CD4-positive, alpha-beta T cell treated with Interleukin-15 for 1 hour (primary cell): ENCODE results near the gene POU2F1.

Source experiments
- DNase-seq: peaks from one replicate; pipeline ENCODE4 v3.0.0-alpha.2; 2020

Gene POU2F1

DNA sequence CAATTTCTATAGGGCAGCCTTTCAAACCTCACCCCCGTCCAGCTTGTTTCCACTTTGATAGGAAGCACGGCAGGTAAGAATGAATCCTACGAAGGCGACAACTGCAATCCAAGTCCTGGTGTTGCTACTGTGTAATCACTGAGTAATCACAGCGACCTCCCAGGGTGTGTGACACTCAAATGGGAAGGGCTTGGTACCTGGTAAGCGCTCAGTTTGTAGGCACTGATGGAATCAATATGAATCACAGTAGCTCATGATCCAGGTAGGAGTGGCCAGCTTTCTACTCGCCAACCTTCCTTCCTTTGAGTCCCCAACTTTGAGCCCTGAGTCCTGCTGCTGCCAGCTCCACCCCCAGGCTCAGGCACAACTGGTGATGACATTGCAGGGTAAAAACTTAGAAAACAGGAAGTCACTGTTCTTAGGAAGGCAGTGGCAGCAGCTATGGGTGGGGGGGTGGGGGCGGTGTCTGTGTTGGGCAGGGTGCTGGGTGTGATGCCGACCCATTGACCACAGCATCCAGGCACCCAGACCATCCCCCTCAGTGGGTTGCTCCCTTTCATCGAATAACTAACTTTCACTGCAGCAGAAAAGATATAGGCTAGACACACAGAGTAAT is 226.9 kb downstream of the POU2F1 start:
- DNase-seq, result peak; percentile 88

DNA sequence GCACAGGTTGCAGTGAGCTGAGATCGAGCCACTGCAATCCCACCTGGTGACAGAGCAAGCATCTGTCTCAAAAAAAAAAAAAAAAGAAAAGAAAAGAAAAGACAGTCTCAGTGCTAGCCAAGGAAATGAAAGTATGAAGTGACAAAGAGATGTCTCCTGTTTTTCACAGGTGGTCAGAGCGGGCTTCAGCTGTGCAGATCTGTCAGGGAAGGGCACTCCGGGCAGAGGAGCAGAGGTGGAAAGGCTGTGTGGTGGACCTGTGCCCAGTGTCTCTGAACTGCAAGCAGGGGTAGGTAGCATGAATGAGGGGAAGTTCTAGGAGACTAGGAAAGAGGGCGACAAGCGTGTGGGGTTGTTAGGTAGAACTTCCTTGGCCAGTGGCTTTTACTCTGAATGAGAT is 230.2 kb downstream of the POU2F1 start:
- no peak for DNase-seq

DNA sequence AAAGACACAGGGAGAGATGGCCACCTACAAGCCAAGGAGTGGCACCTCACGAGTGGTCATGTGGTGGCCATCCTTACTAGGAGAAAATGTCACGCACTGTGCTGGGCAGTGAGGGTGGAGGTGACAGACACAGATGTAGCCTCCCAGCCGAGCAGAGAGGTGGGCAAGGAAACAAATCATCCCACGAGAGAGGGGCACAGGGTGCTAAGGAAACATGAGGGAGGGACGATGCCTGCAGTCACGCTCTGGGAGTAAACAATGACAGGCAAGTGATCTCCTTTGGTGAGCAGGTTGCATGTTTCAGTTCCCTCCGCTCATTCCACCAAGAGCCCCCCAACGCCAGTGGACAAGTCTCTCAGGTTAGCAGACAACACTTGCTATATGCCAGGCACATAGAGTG is 231.8 kb downstream of the POU2F1 start:
- no peak for DNase-seq

DNA sequence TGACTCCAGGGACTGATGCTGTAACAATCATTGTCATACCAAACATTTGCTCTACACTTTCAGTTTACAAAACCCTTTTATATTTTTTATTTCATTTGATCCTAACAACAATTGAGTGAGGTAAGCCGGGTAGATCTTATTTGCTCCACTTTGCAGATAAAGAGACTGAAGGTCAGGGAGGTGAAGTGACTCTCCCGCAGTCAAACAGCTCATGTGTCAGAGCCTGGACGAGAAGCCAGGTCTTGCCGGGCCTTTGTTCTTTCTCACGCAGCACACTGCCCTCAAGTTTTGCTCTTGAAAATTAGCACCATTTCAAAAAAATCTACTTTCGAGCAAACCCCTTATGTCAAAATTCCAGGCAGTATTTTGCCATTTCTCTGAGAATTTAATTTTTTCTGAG is 232.4 kb downstream of the POU2F1 start:
- DNase-seq, result no peak

DNA sequence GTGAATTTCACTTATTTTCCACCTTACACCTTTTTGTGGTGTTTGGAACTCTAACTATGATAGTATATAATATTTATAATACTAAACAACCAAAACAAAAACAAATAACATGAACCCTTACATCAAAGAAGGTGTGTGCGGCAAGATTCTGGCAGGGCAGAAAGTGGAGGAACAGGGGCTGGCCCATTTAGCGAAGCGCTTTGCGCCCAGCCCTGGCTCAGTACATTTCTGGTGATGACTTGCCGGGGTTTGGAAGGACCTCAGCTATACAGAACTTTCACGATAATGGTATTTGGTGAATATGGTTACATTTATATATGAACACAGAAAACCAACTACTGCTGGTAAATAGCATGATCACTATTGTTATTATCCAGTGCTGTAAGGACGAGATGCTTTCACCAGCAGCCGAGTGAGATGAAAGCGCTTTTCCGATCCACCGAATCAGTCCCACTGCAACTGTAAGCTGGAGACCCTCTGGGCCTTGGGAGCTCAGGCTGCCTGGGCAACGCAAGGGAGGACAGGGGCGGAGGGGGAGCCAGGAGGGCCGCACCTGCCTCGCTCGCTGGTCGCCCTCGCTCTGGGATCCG is 233.7 kb downstream of the POU2F1 start:
- no peak for DNase-seq

DNA sequence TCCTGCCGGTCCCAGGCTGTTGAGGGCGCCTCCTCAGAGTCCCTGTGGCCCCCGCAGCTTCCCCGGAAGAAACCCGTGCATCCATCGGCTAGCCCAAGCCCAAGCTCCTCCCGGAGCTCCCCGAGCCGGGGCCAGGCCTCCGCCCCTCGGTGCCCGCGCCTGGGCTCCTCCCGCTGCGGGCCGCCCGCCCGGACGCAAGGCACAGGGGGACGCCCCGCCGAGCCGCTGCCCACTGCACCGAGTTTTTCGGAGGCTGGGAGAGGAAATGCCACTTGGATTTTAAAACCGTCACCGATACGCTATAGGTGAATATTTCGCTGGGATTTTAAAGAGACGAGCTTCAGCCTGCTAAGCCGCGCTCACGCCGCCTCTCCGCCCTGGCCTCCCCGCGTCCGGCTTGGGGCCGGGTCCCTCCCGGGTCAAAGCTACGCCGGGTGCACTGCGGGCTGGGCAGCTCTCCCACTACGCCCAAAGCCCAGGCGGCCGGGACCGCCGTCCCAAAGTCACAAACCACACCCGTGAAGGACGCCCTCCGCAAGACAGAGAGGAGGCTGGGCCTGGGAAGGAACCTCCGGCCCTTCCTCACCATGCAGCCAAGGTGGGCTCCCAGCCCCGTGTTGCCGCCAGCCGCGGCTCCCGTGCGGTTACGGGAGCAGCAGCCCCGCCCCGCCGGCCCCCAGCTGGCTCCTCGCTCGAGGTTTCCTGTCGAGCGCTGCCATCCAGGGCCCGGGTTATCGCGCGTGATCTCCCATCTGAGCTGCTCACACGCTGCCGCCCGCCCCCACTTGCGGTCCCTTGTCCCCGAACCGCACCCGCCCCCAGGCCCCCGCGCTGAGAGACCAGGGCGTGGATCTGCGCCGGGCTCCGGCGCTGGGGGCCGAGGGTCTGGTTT is 234.5 kb downstream of the POU2F1 start:
- peak; percentile 80 for DNase-seq

DNA sequence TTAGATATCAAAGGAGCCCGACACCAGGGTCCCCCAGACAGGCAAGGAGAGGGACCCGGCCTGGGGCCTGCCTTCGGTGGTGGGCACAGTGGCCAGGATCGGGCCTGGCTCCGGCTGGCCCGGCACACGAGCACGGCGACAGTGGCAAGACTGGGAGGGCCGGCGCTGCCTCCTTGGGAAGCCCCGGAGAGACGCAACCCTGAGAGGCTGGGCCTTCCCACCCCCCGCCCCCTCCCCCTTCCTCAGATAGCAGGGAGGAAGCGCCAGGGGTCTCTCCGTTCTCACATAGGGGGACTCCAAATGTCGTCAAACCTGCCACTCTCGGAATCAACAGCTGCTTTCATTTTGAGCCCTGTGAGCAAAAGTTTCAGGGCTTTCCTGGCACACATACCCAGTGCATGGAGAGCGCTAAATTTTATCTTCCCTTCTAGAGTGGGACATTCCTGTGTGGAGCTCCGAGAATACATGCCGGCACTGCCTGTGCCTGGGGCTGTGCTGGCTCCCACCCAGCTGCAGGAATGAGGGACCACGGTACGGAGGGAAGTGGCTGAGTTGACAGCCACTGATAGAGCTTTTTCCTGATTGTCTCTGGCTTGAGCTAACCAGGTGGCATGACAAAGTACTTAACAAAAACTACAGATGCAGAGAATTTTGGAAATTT is 235.2 kb downstream of the POU2F1 start:
- peak; percentile 66 for DNase-seq

DNA sequence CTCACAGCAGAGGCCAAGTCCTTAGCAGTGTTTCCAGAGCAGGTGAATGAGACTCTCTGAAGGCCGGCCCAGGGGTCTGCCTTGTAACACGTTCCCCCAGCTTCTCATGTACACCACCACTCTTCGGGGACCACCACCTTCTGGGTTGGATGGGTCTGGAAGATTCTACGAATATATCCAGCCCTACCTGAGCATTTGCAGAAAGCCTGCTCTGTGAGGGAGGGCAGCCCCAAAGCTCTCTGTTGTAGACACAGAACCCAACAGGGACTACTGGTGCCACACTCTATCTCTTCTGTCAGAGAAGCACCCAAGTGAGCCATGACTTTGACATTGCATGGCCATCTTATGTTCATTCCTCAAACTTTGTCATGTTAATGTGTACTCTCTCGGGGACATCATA is 235.8 kb downstream of the POU2F1 start:
- DNase-seq, result no peak

DNA sequence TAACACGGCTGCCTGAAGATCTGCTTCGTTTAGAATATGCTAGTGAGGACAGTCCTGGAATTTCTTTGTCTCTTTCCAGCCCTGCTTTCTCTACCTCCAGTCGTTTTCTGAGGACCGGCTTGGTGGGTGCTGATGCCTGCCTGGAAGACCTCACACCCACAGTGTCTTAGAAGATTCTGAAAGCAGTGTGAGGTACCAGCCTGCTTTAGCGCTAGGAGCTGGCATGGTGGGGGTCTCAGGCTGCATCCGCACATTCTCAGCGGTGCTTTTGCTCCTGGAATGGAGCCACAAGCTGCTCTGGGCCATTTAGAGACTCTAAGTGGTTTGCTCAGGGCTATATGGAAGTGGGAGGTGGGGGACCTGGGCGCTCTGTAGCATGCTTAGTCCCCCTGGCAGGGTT is 236.2 kb downstream of the POU2F1 start:
- no peak for DNase-seq

DNA sequence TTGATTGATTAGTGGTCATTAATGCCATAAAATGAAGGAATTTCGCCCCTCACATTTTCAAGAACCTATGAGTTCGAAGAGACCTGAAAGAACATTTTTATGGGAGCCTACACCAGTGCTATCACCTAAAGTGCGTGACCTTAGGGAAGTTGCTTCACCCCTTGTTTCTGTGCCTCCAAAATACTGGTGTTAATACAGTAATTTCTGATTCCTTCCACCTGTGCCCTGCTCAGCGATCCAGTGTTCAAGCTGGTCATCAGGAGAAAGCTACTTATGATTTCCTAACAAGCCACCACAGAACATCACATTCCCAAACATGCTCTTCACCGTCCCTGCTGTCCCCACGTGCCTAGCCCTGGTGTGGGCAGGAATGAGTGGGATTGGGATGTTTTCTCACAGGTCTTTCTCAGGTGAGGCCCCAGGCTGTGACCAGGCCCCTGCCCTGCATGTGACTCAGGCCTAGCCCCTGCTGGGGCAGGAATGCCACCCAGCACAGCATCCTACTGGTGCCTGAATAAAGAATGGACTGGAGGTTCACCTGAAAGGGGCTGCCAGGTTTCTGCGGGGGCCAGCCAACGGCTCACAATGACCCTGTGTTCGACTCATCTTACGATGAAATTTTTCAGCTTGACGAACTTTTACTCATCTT is 237.4 kb downstream of the POU2F1 start:
- no peak for DNase-seq

DNA sequence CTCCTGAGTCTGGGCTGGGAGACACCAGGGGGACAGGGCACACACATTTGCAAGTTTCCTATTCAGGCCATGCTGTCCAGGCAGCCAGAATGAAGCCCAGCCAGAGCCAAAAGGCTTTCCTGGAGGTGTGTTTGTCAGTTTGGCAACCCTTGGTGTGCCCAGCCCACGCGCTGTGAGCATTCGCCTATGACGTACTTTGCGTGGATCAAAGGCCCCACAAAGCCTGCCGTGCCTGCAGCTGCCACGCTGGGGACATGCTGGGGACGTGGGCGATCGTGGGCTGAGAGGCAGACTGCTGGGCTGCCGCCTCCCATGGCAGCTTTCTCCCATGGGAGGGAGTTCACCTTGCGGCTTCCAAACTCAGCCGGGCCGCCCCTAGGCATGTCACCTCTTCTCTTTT is 240.2 kb downstream of the POU2F1 start:
- DNase-seq, result peak; percentile 69

DNA sequence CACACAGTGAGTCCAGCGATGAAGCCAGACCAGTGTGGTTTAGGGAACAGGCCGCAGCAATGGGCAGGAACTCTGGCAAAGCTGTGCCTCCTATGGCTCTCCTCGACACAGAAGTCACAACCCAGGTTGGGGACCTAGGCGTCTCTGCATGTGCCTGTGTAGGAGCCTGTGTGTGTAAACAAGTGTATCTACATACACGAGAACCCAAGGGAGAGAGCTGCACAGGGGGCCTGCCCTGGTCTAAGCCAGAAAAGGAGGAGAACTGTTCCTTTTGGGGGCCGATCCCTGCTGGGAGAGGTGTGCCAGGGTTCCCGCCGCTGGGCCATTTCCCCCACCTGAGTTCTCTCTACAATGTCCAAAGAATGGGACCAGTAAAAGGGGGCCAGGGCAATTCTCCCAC is 241.7 kb downstream of the POU2F1 start:
- DNase-seq, result no peak

DNA sequence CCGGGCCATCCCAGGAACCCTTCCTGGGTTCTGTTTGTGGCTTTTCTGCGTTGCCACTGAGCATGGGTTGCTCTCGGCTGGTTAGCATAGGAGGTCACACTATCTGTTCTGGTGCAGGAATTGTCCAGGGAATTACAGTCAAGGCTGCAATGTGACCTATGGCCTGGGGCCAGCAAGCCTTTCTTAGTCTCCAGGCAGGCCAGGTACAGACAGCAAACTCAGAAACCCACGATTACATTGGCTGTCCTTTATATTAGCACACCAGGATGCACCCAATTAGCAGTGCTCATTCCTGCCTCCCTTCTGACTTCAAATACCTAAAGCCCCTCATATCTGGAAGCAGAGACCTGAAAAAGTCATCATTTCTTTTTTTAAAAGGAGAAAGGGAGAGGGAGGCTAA is 242.4 kb downstream of the POU2F1 start:
- DNase-seq, result no peak

DNA sequence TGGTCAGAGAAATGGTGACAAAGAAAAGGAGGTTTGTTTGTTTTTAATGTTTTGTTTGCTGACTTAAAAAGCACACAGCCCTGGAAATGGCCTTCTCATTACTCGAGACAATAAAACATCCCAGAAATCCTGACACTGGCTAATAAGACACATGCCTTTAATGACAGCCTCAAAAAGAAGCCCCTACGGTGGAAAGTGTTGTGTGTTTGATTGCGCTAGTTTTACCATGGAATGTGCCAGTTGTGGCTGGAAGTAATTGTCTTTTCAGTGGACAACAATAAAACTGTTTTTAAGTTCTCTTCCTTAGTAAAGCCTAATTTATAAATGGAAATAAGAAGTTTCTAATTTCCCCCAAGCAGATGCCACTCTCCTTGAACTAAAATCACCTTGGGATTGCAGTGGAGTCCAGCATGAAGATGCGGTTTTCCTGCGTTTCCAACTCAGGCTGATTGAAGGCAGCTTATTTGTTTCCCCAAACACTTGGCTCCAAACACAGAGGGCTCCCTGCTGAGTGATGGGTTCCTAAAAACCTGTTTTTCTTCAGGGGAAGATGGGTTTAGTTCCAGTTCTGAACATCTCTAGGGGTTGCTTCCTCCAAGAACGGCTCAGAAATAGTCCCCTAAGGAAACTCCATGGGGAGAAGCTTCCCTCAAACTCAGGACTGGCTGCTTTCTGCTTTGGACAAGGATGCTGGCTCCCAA is 243.3 kb downstream of the POU2F1 start:
- DNase-seq, result no peak

DNA sequence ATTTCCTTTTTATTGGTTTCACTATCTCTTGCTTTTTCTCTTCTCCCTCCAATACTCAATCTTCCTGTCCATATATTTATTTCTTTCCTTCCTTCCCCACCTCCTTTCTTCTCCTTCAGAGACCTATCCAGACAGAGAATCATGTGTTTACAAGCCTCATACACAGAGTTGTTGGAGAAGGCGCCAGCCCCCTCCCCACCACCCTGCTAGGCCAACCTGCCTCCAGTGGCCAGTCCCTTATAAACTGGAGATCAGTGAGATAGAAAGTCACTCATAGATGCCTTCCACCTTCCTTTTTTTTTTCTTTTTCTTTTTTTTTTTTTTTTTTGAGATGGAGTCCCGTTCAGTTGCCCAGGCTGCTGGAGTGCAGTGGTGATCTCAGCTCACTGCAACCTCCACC is 244.3 kb downstream of the POU2F1 start:
- DNase-seq, result no peak

DNA sequence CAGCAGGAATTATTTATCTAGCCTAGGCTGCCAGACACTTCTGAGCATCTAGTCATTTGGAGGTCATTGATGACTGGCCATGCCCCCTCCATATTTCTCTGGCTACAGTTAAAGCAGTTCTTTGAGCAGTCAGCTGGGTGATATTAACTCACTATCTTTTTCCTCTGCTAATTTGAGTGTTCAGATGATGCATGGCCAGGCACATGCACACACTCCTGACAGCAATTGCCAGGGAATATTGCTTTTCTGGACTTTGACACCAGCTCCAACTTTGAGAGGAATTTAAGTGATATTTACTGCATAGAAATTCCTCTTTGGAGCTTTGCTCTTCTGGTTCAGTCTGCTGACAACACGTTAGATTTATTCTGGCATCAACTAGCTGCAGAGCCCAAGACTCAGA is 245.1 kb downstream of the POU2F1 start:
- no peak for DNase-seq

DNA sequence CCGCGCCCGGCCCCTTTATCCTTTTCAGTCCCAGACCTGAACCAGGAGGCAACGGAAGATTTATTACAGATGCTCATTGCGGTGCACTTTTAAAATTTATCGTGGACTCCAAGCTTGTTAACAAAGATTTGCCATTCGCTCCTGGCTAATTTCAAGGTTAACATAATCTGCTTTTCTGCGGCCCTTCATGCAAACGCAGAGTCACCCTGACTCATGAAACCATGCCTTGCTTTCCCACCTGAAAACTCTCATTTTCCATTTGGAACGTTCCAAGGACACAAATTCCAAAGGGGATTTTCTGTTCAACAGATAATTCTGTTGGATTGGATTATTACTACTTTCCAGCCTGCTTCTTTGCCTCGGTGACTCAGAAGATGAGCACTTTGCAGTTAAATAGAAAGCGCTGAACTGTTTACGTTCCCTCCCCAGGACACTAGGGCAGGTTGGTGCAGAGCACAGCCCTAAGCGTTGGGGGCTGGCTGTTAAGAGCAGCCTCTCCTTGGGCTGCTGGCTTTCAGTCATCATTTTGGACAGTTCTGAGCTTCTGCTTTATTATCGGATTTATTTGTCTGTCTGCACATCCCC is 246.5 kb downstream of the POU2F1 start:
- no peak for DNase-seq

DNA sequence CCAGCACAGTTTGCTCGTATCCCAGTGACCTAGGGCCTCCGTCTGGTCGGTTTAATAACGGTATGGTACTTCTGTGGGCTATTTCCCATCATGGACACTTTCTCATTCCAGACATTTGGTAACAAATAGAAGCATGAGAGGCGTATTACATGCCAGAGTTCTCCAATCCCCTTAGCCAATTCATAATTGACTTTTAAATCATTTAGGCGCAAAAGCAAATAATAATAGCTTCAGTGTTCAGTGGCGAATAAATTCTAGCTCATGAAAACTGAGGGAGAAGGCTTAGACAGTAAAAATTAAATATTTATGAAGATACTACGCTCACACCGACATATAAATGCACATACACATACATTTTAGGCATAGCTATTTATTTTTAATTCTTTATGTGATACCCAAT is 247.1 kb downstream of the POU2F1 start:
- DNase-seq, result no peak

DNA sequence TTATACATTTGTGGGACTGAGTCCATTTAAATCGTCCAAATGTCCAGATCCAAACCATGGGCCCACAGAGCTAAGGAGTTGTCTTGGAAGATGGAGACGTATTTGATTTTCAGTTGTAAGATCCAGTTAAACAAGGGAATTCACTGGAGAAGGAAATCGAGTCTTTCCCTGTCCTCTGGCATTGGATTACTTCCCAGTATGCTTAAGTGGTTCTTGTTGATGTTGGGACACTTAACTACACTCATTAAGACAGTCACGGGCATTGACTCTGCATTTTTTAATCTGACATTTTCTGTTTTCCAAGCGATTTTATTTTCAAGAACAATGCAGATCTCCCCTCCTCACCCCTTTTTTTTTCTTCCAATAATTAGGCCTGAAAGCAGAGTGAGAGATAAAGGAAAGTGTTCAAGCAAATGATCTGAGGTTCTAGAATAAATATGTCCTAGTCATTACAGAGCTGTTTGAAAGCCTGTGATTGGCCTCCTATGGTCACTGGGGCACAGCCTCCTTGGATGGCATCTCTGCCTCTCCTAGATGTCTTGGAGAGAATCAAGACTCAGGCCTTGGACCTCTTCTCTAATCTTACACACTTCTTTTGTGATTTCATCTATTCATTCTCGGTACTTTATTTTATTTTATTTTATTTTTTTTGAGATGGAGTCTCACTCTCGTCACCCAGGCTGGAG is 248.7 kb downstream of the POU2F1 start:
- DNase-seq, result no peak

DNA sequence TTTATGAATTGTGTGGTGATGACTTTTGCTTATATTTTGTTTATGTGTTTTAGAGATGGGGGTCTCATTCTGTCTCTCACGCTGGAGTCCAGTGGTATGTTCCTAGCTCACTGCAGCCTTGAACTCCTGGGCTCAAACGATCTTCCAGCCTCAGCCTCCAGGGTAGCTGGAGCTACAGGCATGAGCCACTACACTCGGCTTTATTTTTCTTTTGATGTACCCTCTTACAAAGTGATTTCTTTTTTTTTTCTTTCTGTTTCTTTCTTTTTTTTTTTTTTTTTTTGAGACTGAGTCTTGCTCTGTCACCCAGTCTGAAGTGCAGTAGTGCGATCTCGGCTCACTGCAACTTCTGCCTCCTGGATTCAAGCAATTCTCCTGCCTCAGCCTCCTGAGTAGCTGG is 250.9 kb downstream of the POU2F1 start:
- DNase-seq, result no peak

DNA sequence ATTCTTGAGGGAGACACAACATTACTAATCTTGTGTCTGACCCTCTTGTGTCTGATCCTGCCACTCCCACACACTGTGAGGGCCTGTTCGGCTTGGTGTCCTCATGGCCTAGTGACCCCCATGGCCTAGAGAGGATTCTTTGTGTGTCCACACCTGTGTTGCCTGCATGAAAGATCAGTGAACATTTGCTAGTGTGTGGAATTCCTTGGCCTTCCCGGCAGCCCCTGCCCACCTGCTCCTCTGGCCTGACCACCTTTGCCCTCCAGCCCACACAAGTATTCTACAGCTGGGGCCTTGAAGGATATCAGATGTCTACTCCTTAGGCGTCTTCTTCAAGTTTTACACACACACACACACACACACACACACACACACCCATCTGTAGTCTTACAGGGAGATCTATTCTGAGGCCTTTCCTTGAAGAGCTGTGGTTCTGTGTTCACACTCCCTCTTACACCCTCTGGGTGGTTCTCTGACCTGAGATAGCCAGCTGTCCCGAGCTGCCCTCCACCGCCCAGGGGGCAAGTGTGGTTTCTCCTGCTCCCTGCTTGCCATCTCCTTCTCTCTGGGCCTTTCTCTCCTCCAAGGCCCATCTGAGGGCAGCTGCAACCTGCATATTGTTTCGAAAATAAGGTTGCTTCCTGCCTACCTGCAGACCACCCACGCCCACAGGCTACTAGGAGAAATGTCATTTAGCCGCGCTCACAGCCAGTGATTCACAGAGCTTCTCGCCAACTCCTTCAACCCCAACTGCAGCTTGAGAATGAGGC is 252.3 kb downstream of the POU2F1 start:
- DNase-seq, result no peak
